Muscle of leg (tissue), 11 donors: Measurements from ENCODE around the gene SLC6A11. TPM values are rescaled to one million over a fixed set of nuclear protein-coding genes. Genes with fewer than 3 reads are reported as not detected.

Experiments
- DNase-seq: peaks from one replicate; pipeline ENCODE4 v3.0.0; 2013
- H3K27ac ChIP-seq: one replicate; pipeline ENCODE4 v1.5.1; 2013; ENCODE audit warnings: mild to moderate bottlenecking, low read length, control low read depth
- H3K27me3 ChIP-seq: one replicate; pipeline ENCODE4 v1.6.1; 2013; ENCODE audit warnings: low read length; ENCODE audit not compliant: control insufficient read depth, insufficient read depth
- H3K36me3 ChIP-seq: one replicate; pipeline ENCODE4 v1.6.1; 2013; ENCODE audit warnings: low read length; ENCODE audit not compliant: control insufficient read depth, insufficient read depth
- H3K4me1 ChIP-seq: one replicate; pipeline ENCODE4 v1.6.1; 2013; ENCODE audit warnings: low read length; ENCODE audit not compliant: control insufficient read depth, insufficient read depth
- H3K4me3 ChIP-seq: one replicate; pipeline ENCODE4 v1.5.1; 2013; ENCODE audit warnings: low read length, control low read depth
- H3K9me3 ChIP-seq: replicated peaks from 2 replicates; pipeline ENCODE4 v1.6.1; 2013; ENCODE audit warnings: low read depth, low read length; ENCODE audit not compliant: control insufficient read depth
- WGBS: methylation state at CpG from one replicate; pipeline ENCODE4 v1.1.5; 2013; ENCODE audit warnings: missing lambda C conversion rate; ENCODE audit not compliant: insufficient coverage; 5-methylcytosine and 5-hydroxymethylcytosine counted together
- polyA plus RNA-seq, 8 donors: library from polyadenylated mRNA; unstranded; fragments of 120-200 nt; gene quantifications; one replicate each; pipeline versions ENCODE4 v1.2.1 to v1.2.3, GENCODE V29; 2013; ENCODE audit warnings: inconsistent platforms in 1 of 8, low replicate concordance in 1 of 8; ENCODE audit not compliant: insufficient read length in 8 of 8, insufficient read depth in 1 of 8
- total RNA-seq: library from RNA; stranded (reverse); fragments of 120-200 nt; gene quantifications from one replicate; pipeline ENCODE4 v1.2.4, GENCODE V29; 2013

Gene SLC6A11
- total and polyA plus RNA-seq, 9 donors: under 0.01 to 0.23 (median 0.07) TPM; not detected in 4

GRCh38 chr3:10984371-10984896 lies 168.4 kb downstream of the SLC6A11 start:
- Histone ChIP-seq H3K27ac (no peak overlapping the region), H3K4me1 (peaks cover 4% of the 10 kb centered on the region), H3K9me3 (no peaks in the 10 kb centered on the region), H3K4me3 (no peak overlapping the region), H3K27me3 (peaks cover 22% of the 10 kb centered on the region), H3K36me3 (no peaks in the 10 kb centered on the region)
- WGBS: 100% methylated on average over 1 of the region's 1 CpG
- DNase-seq: no peak

GRCh38 chr3:10985181-10985580 lies 169.2 kb downstream of the SLC6A11 start:
- H3K4me3 ChIP-seq: no peak overlapping the region
- no peaks in the 10 kb centered on the region for H3K36me3 ChIP-seq
- 13% methylated on average over 1 of the region's 1 CpG for WGBS
- H3K27ac ChIP-seq: no peak overlapping the region
- DNase-seq: no peak
- peaks cover 18% of the 10 kb centered on the region for H3K27me3 ChIP-seq
- peaks cover 4% of the 10 kb centered on the region for H3K4me1 ChIP-seq
- no peaks in the 10 kb centered on the region for H3K9me3 ChIP-seq

- H3K4me1 ChIP-seq: peaks cover 6% of the 10 kb centered on the region
- no peak overlapping the region for H3K4me3 ChIP-seq
- H3K27me3 ChIP-seq: peaks cover 23% of the 10 kb centered on the region
- no peak for DNase-seq
- H3K9me3 ChIP-seq: no peaks in the 10 kb centered on the region
- H3K36me3 ChIP-seq: no peaks in the 10 kb centered on the region
- no peak overlapping the region for H3K27ac ChIP-seq
- WGBS: 84% methylated on average over 4 of the region's 5 CpGs
Observed at GRCh38 chr3:10986592-10986991, 170.6 kb downstream of the SLC6A11 start.

- 58% methylated on average over 6 of the region's 9 CpGs for WGBS
- no peak for DNase-seq
- peaks cover 11% of the 10 kb centered on the region for H3K4me1 ChIP-seq
- peaks cover 24% of the 10 kb centered on the region for H3K27me3 ChIP-seq
- no peaks in the 10 kb centered on the region for H3K36me3 ChIP-seq
- no peaks in the 10 kb centered on the region for H3K9me3 ChIP-seq
- H3K27ac ChIP-seq: no peak overlapping the region
- H3K4me3 ChIP-seq: no peak overlapping the region
Observed at GRCh38 chr3:10988001-10988665, 172.1 kb downstream of the SLC6A11 start.

GRCh38 chr3:10988991-10989484 lies 173.0 kb downstream of the SLC6A11 start:
- H3K4me3 ChIP-seq: no peak overlapping the region
- DNase-seq: no peak
- H3K9me3 ChIP-seq: no peaks in the 10 kb centered on the region
- 75% methylated on average over 5 of the region's 7 CpGs for WGBS
- no peak overlapping the region for H3K27ac ChIP-seq
- peaks cover 33% of the 10 kb centered on the region for H3K27me3 ChIP-seq
- no peaks in the 10 kb centered on the region for H3K36me3 ChIP-seq
- H3K4me1 ChIP-seq: peaks cover 11% of the 10 kb centered on the region

Other genes with a start within 250 kb of the SLC6A11 start
- 1.2 TPM for gene SLC6A1, start 176.5 kb downstream of the SLC6A11 start, total RNA-seq
- 1 to 10 TPM; 1.4 to 3.2 (median 2.1) TPM for gene SLC6A1, start 176.5 kb downstream of the SLC6A11 start, polyA plus RNA-seq